ENCODE data around the gene TARS3. TPM values are rescaled to one million over a fixed set of nuclear protein-coding genes. Genes with fewer than 3 reads are reported as not detected.

TARS3 gene
- total RNA-seq, 1 donor, result 13.8 TPM

- TF ChIP-seq CTCF (IDR thresholded peaks at IDR 0.05; ENCODE audit: insufficient read depth, low read depth, low read length), result no peak
- H3K4me3 ChIP-seq (ENCODE audit: low read depth, low read length), result no peak overlapping the region
- DNase-seq (ENCODE audit: low read depth), result no peak
Observed at GRCh38 chr15:101612676-101613075, 111.6 kb downstream of the TARS3 start.

DNA sequence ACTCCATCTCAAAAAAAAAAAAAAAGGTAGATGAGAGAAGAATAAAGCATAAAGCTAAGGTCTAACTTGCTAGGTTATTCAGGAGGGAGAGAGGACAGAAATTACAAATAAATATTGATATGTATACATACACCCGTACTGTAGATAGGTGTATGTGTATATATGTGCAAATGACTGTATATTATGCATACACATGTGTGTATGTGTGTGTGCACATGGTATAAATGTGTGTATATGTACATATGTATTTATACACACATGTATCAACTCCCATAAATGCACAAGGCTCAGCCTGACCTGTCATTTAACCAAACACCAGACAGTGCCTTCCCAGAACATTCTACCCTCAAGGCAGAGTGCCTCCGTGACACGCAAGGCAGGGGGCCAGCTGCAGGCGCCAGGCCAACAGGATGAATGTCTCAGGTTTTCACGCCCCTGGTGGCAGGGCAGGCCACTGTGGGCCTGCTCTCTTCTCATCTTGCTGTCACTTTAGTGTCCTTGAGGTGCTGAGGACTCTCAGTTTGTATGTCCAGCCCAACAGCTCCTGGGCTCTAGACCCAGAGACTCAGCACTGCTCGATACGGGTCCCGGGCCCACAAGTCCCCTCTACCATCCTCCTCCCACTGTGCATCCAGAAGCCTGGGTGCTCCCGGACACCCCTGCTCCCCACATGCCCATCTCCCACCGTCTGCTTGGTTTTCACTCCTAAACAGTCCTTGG lies 112.5 kb downstream of the TARS3 start:
- no peak overlapping the region for H3K4me3 ChIP-seq (ENCODE audit: low read depth, low read length)
- DNase-seq (ENCODE audit: low read depth), result no peak
- TF ChIP-seq CTCF (IDR thresholded peaks at IDR 0.05; ENCODE audit: insufficient read depth, low read depth, low read length), result no peak

- DNase-seq (ENCODE audit: low read depth), result no peak
- no peak overlapping the region for H3K4me3 ChIP-seq (ENCODE audit: low read depth, low read length)
- no peak for TF ChIP-seq CTCF (IDR thresholded peaks at IDR 0.05; ENCODE audit: insufficient read depth, low read depth, low read length)
Observed at GRCh38 chr15:101611007-101611406, 113.3 kb downstream of the TARS3 start.

GRCh38 chr15:101610611-101611000 lies 113.7 kb downstream of the TARS3 start:
- DNase-seq (ENCODE audit: low read depth), result no peak
- H3K4me3 ChIP-seq (ENCODE audit: low read depth, low read length), result no peak overlapping the region
- no peak for TF ChIP-seq CTCF (IDR thresholded peaks at IDR 0.05; ENCODE audit: insufficient read depth, low read depth, low read length)

- DNase-seq (ENCODE audit: low read depth), result no peak
- H3K4me3 ChIP-seq (ENCODE audit: low read depth, low read length), result no peak overlapping the region
- TF ChIP-seq CTCF (IDR thresholded peaks at IDR 0.05; ENCODE audit: insufficient read depth, low read depth, low read length), result no peak
Observed at GRCh38 chr15:101609742-101610610, 114.3 kb downstream of the TARS3 start.

DNA sequence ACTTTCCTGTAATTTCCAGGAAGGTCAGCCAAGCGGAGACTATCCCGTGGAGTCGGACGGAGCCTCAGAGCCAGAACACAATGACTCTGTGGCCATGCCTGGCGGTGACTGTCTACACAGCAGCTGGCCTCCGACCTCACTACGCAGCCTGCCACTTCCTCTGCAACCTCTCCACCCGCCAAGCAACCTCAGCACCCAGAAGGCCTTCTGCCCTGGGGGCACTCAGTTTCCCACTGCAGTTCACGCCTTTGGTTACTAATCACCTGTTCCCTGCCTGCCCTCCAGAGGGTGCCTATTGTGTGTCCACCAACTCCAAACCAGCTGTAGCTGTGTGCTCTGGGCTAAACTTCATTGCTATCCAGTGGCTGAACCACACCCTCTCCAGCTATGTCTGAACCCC lies 116.1 kb downstream of the TARS3 start:
- no peak for DNase-seq (ENCODE audit: low read depth)
- no peak overlapping the region for H3K4me3 ChIP-seq (ENCODE audit: low read depth, low read length)
- TF ChIP-seq CTCF (IDR thresholded peaks at IDR 0.05; ENCODE audit: insufficient read depth, low read depth, low read length), result no peak

Measured in fibroblast of villous mesenchyme (primary cell).